Osteoblast (primary cell): ENCODE measurements around the gene HNRNPC. TPM values are rescaled to one million over a fixed set of nuclear protein-coding genes. Genes with fewer than 3 reads are reported as not detected.
"Not testable (repeated sequence)": the region's sequence is repeated elsewhere in the genome, so short reads cannot be mapped to it uniquely, and the experiment has no call there.

Experiments used
- DNase-seq: peaks from one replicate; pipeline ENCODE4 v3.0.0; 2011; ENCODE audit warnings: low spot score, mixed read lengths; ENCODE audit not compliant: insufficient read length; ENCODE audit errors: missing footprints
- H2AFZ ChIP-seq: 2 replicates; pipeline ENCODE4 v1.6.0; 2011; ENCODE audit warnings: mild to moderate bottlenecking, low read length
- H3K27ac ChIP-seq: 2 replicates; pipeline ENCODE4 v1.5.1; 2011; ENCODE audit warnings: mild to moderate bottlenecking, low read depth, low read length, moderate library complexity
- H3K27me3 ChIP-seq: 2 replicates; pipeline ENCODE4 v1.6.0; 2012; ENCODE audit warnings: mild to moderate bottlenecking, control low read depth, inconsistent platforms, low read length, moderate library complexity; ENCODE audit not compliant: insufficient read depth
- H3K36me3 ChIP-seq: 2 replicates; pipeline ENCODE4 v1.5.1; 2011; ENCODE audit warnings: mild to moderate bottlenecking, low read length, control low read depth, moderate library complexity; ENCODE audit not compliant: insufficient read depth
- H3K4me1 ChIP-seq: 2 replicates; pipeline ENCODE4 v1.5.1; 2011; ENCODE audit warnings: mild to moderate bottlenecking, low read length, control low read depth, moderate library complexity; ENCODE audit not compliant: insufficient read depth
- H3K4me2 ChIP-seq: 2 replicates; pipeline ENCODE4 v1.6.0; 2011; ENCODE audit warnings: mild to moderate bottlenecking, low read length; ENCODE audit not compliant: insufficient read depth
- H3K4me3 ChIP-seq: fragments of 200-600 bp; sonication (generic); 3 replicates; pipeline ENCODE4 v1.5.1; 2012; ENCODE audit warnings: mild to moderate bottlenecking, low read length, inconsistent platforms; ENCODE audit not compliant: insufficient read depth
- H3K79me2 ChIP-seq: 2 replicates; pipeline ENCODE4 v1.6.0; 2012; ENCODE audit warnings: mild to moderate bottlenecking, low read length, control low read depth, inconsistent platforms; ENCODE audit not compliant: insufficient read depth
- H3K9me3 ChIP-seq: 2 replicates; pipeline ENCODE4 v1.5.1; 2011; ENCODE audit warnings: low read depth, low read length, control low read depth
- H4K20me1 ChIP-seq: 2 replicates; pipeline ENCODE4 v1.6.0; 2012; ENCODE audit warnings: mild to moderate bottlenecking, low read length, control low read depth; ENCODE audit not compliant: insufficient read depth
- total RNA-seq: library from RNA; depleted of rRNA; stranded (reverse); fragments of >200 nt; gene quantifications from 2 replicates; pipeline ENCODE4 v1.2.3, GENCODE V29; 2012
- TF ChIP-seq, protein P1 (sequence below): IDR thresholded peaks from 2 replicates; pipeline ENCODE4 v1.5.1; 2011; ENCODE audit warnings: mild to moderate bottlenecking, low read depth, low read length, moderate library complexity; ENCODE audit errors: extremely low read depth

The HNRNPC gene
- total RNA-seq, 1 donor, result 446 TPM

DNA sequence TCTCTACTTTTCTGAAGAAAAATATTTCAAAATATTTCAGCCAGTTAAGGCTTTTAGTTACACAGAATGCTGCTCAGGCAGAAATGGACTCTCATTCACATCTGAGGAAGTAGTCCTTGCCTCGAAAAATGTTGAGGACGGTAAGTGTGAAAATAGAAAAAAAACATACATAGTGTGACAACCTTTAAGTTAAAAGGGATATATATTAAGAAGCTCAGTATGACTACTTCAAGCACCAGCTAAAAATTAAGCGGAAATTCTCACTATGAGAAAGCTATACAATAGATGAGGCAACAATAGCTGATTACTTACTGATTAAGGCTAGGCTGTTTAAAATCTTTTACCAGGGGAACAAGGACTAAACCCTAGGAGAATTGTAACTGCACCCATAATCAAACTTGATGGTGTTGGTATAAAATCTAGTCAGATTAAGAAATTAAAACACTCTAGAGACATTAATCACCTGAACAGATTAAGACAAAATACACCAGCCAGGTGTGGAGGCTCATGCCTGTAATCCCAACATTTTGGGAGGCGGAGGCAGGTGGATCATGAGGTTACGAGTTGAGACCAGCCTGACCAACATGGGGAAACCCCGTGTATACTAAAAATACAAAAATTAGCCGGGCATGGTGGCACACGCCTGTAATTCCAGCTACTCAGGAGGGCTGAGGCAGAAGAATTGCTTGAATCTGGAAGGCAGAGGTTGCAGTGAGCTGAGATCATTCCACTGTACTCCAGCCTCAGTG is 53.9 kb downstream of the HNRNPC start:
- peaks cover 87% of the 10 kb centered on the region for H3K79me2 ChIP-seq
- no peaks in the 10 kb centered on the region for H3K27me3 ChIP-seq
- H3K9me3 ChIP-seq, result no peaks in the 10 kb centered on the region
- no peak overlapping the region for H3K4me3 ChIP-seq
- no peak overlapping the region for H3K4me2 ChIP-seq
- H2AFZ ChIP-seq, result no peak overlapping the region
- TF ChIP-seq, protein P1, sequence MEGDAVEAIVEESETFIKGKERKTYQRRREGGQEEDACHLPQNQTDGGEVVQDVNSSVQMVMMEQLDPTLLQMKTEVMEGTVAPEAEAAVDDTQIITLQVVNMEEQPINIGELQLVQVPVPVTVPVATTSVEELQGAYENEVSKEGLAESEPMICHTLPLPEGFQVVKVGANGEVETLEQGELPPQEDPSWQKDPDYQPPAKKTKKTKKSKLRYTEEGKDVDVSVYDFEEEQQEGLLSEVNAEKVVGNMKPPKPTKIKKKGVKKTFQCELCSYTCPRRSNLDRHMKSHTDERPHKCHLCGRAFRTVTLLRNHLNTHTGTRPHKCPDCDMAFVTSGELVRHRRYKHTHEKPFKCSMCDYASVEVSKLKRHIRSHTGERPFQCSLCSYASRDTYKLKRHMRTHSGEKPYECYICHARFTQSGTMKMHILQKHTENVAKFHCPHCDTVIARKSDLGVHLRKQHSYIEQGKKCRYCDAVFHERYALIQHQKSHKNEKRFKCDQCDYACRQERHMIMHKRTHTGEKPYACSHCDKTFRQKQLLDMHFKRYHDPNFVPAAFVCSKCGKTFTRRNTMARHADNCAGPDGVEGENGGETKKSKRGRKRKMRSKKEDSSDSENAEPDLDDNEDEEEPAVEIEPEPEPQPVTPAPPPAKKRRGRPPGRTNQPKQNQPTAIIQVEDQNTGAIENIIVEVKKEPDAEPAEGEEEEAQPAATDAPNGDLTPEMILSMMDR, result no peak
- peaks cover 79% of the 10 kb centered on the region for H4K20me1 ChIP-seq
- no peak for DNase-seq
- no peak overlapping the region for H3K27ac ChIP-seq
- peaks cover 80% of the 10 kb centered on the region for H3K36me3 ChIP-seq
- H3K4me1 ChIP-seq, result peaks cover 34% of the 10 kb centered on the region

DNA sequence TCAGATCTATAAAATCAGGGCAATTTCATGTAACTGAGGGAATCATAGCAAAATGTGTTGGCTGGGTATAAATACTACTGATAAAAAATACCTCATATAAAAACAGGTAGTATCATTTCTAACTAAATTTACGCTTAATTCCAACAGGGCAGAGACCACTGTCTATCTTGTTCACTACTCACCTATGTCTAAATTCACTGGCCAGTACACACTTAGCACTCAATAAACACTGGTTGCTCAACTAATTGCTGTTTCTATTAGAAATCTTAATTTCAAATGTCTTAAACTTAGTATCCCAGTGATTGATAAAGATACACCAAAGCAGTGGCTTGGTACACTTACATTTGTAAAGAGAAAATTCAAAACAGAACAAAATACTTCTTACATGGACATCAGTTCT is 55.6 kb downstream of the HNRNPC start:
- Histone ChIP-seq H3K4me1 (peaks cover 18% of the 10 kb centered on the region), H3K4me2 (no peak overlapping the region), H2AFZ (no peak overlapping the region), H3K9me3 (no peaks in the 10 kb centered on the region), H3K27ac (no peak overlapping the region), H3K36me3 (peaks cover 80% of the 10 kb centered on the region), H3K27me3 (no peaks in the 10 kb centered on the region), H3K79me2 (peaks cover 71% of the 10 kb centered on the region), H4K20me1 (peaks cover 70% of the 10 kb centered on the region), H3K4me3 (no peak overlapping the region)
- DNase-seq, result no peak
- TF ChIP-seq, protein P1, result no peak

DNA sequence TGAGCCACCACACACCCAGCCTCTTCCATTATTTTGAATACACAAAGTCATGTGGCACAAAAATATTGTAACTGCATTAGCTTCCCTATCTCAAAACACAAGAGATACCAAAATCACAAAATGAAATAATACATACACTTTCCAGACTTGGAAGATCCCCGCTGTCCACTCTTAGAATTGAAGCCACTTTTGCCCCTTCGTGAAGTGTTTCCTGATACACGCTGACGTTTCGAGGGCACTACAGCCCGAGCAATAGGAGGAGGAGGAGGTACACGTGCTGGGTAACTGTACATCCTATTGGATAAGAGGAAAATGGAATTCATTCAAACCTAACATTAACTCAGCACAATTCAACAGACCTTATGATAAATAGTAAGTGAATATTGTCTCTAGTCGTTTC is 56.4 kb downstream of the HNRNPC start:
- H3K4me2 ChIP-seq, DNase-seq, H3K27ac ChIP-seq, H3K27me3 ChIP-seq, H3K4me3 ChIP-seq, H3K4me1 ChIP-seq, H2AFZ ChIP-seq, H3K9me3 ChIP-seq: not testable (repeated sequence)
- peaks cover 88% of the 10 kb centered on the region for H3K36me3 ChIP-seq
- peaks cover 70% of the 10 kb centered on the region for H4K20me1 ChIP-seq
- peaks cover 63% of the 10 kb centered on the region for H3K79me2 ChIP-seq

DNA sequence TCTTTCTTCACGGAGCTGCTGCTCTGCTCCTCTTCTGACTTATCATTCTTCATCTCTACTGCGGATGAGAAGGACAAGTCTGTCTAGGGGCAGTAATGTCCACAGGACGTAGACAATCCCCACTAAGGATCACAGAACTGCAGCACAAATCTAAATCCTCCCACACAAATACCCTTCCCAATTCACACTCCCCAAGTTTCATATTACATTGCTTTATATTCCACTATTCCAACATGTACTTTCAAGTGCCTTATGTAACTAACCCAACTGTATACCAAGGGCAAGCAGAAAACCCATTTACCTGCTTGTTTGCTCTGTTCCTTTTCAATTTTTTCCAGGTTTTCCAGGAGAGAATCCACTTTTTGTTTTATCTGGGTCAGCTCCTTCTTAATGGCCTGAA is 57.7 kb downstream of the HNRNPC start:
- Histone ChIP-seq H3K4me1 (no peaks in the 10 kb centered on the region), H3K9me3 (no peaks in the 10 kb centered on the region), H3K27me3 (no peaks in the 10 kb centered on the region), H3K79me2 (peaks cover 50% of the 10 kb centered on the region), H3K27ac (no peak overlapping the region), H2AFZ (no peak overlapping the region), H3K4me2 (no peak overlapping the region), H4K20me1 (peaks cover 61% of the 10 kb centered on the region), H3K36me3 (peaks cover 87% of the 10 kb centered on the region), H3K4me3 (no peak overlapping the region)
- TF ChIP-seq, protein P1, result no peak
- DNase-seq, result no peak
